Fibroblast of lung (primary cell): ENCODE data around the gene GNA12. TPM values are rescaled to one million over a fixed set of nuclear protein-coding genes. Genes with fewer than 3 reads are reported as not detected.

Experiments
- DNase-seq, 2 donors: peaks; one replicate each; pipeline versions ENCODE4 v3.0.0 to v3.0.0-alpha.2; 2010; ENCODE audit warnings: low read depth in 2 of 2
- H2AFZ ChIP-seq: 2 replicates; pipeline ENCODE4 v1.5.1; 2012; ENCODE audit warnings: low read length, control low read depth, inconsistent platforms
- H3K27ac ChIP-seq: 2 replicates; pipeline ENCODE4 v1.5.1; 2011; ENCODE audit warnings: low read length, control low read depth; ENCODE audit not compliant: insufficient read depth
- H3K27me3 ChIP-seq: 2 replicates; pipeline ENCODE4 v1.5.1; 2011; ENCODE audit warnings: mild to moderate bottlenecking, low read length; ENCODE audit not compliant: control insufficient read depth, insufficient read depth
- H3K36me3 ChIP-seq: 2 replicates; pipeline ENCODE4 v1.5.1; 2011; ENCODE audit warnings: low read length; ENCODE audit not compliant: control insufficient read depth, insufficient read depth
- H3K4me1 ChIP-seq: 2 replicates; pipeline ENCODE4 v1.5.1; 2011; ENCODE audit warnings: low read length; ENCODE audit not compliant: control insufficient read depth, insufficient read depth; ENCODE audit errors: extremely low read depth
- H3K4me2 ChIP-seq: 2 replicates; pipeline ENCODE4 v1.5.1; 2011; ENCODE audit warnings: low read length, control low read depth; ENCODE audit not compliant: insufficient read depth; ENCODE audit errors: extremely low read depth
- H3K4me3 ChIP-seq, 4 experiments: fragments of 200-600 bp in 1 of 4; sonication (generic) in 1 of 4; replicated peaks in 1 of 4; 2 replicates each; pipeline ENCODE4 v1.5.1; 2011 to 2016; ENCODE audit warnings: low read length in 4 of 4, low read depth in 3 of 4, mild to moderate bottlenecking in 3 of 4, control low read depth in 2 of 4, inconsistent platforms in 1 of 4, mixed read lengths in 1 of 4; ENCODE audit not compliant: insufficient read depth in 1 of 4; ENCODE audit errors: control extremely low read depth in 1 of 4
- H3K79me2 ChIP-seq: 2 replicates; pipeline ENCODE4 v1.5.1; 2012; ENCODE audit warnings: mild to moderate bottlenecking, low read length, inconsistent platforms; ENCODE audit not compliant: control insufficient read depth, insufficient read depth
- H3K9ac ChIP-seq: 2 replicates; pipeline ENCODE4 v1.5.1; 2011; ENCODE audit warnings: mild to moderate bottlenecking, low read length, control low read depth; ENCODE audit not compliant: insufficient read depth
- H3K9me3 ChIP-seq: 2 replicates; pipeline ENCODE4 v1.5.1; 2012; ENCODE audit warnings: low read depth, low read length; ENCODE audit not compliant: control insufficient read depth, insufficient read depth
- H4K20me1 ChIP-seq: 2 replicates; pipeline ENCODE4 v1.5.1; 2011; ENCODE audit warnings: low read length; ENCODE audit not compliant: control insufficient read depth, insufficient read depth; ENCODE audit errors: extremely low read depth
- EZH2 ChIP-seq: IDR thresholded peaks from 2 replicates; pipeline ENCODE4 v1.5.1; 2012; ENCODE audit warnings: low read length, control low read depth, mild to moderate bottlenecking; ENCODE audit errors: missing control alignments
- polyA plus RNA-seq, 2 donors: library from polyadenylated mRNA; depleted of rRNA in 1 of 2; stranded (reverse) in 1 of 2; unstranded in 1 of 2; fragments of >200 nt; gene quantifications; 2 replicates each; pipeline ENCODE4 v1.2.1, GENCODE V29; 2011 to 2012; ENCODE audit warnings: missing spikeins in 1 of 2
- total RNA-seq: library from RNA; depleted of rRNA; stranded (reverse); fragments of >200 nt; gene quantifications from 2 replicates; pipeline ENCODE4 v1.2.1, GENCODE V29; 2014
- TF ChIP-seq, protein P1 (sequence below), 2 donors: IDR thresholded peaks in 1 of 2; conservative IDR thresholded peaks in 1 of 2; 1 replicate in 1 of 2; 2 replicates in 1 of 2; pipeline ENCODE4 v1.5.1; 2011 to 2012; ENCODE audit warnings: low read length in 2 of 2, control low read depth in 1 of 2, inconsistent platforms in 1 of 2, low read depth in 1 of 2, mild to moderate bottlenecking in 1 of 2

Gene GNA12
- total and polyA plus RNA-seq, 2 donors (not counting 1 experiment from before 2014, with no cell fraction given) = 36.2 to 137 TPM

DNA sequence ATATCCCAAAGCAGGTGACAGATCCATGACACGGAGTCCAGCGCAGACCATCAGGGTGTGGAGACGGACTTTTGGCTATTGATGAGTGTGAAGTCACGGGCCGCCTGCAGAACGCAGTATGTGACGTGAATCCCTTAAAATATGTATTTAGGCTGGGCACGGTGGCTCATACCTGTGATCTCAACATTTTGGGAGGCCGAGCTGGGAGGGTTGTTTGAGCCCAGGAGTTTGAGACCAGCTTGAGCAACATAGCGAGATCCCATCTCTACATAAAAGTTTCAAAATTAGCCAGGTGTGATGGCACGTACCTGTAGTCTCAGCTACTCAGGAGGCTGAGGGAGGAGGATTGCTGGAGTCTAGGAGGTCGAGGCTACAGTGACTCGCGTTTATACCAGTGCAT is 158.0 kb downstream of the GNA12 start:
- Histone ChIP-seq H3K27me3 (peaks cover 27% of the 10 kb centered on the region), H3K9me3 (no peaks in the 10 kb centered on the region), H3K4me2 (no peak overlapping the region), H4K20me1 (no peaks in the 10 kb centered on the region), H3K36me3 (no peaks in the 10 kb centered on the region), H3K4me3 (no peak overlapping the region), H3K79me2 (no peaks in the 10 kb centered on the region), H3K4me1 (peaks cover 6% of the 10 kb centered on the region), H2AFZ (no peak overlapping the region), H3K9ac (no peak overlapping the region), H3K27ac (no peak overlapping the region)
- TF ChIP-seq, protein P1, sequence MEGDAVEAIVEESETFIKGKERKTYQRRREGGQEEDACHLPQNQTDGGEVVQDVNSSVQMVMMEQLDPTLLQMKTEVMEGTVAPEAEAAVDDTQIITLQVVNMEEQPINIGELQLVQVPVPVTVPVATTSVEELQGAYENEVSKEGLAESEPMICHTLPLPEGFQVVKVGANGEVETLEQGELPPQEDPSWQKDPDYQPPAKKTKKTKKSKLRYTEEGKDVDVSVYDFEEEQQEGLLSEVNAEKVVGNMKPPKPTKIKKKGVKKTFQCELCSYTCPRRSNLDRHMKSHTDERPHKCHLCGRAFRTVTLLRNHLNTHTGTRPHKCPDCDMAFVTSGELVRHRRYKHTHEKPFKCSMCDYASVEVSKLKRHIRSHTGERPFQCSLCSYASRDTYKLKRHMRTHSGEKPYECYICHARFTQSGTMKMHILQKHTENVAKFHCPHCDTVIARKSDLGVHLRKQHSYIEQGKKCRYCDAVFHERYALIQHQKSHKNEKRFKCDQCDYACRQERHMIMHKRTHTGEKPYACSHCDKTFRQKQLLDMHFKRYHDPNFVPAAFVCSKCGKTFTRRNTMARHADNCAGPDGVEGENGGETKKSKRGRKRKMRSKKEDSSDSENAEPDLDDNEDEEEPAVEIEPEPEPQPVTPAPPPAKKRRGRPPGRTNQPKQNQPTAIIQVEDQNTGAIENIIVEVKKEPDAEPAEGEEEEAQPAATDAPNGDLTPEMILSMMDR (conservative IDR thresholded peaks at IDR 0.05 in 1 of 2, IDR thresholded peaks at IDR 0.05 in 1 of 2; ENCODE audit: low read depth in 1 of 2, low read length in 2 of 2) = no peak
- TF ChIP-seq EZH2 = no peak
- DNase-seq = no peak

DNA sequence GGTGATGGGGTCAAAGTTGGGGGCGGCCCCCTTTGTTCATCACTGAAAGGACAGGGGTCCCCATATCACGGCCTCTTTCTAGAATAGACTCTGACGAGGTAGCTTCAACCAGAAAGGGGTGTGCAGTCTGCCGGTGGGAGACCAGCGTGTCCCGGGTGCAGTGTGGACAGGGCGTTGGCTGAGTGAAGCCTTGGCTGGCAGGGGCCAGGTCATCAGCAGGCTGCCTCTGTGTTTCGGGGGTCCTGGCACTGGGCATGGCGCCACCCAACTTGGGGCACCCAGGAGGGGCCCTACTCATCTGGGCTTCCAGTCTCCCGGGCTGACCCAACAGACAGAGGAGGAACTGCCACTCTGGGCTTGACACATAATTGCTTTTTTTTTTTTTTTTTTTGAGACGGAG is 159.6 kb downstream of the GNA12 start:
- Histone ChIP-seq H3K4me1 (peaks cover 6% of the 10 kb centered on the region), H3K79me2 (no peaks in the 10 kb centered on the region)
- no peak for DNase-seq

DNA sequence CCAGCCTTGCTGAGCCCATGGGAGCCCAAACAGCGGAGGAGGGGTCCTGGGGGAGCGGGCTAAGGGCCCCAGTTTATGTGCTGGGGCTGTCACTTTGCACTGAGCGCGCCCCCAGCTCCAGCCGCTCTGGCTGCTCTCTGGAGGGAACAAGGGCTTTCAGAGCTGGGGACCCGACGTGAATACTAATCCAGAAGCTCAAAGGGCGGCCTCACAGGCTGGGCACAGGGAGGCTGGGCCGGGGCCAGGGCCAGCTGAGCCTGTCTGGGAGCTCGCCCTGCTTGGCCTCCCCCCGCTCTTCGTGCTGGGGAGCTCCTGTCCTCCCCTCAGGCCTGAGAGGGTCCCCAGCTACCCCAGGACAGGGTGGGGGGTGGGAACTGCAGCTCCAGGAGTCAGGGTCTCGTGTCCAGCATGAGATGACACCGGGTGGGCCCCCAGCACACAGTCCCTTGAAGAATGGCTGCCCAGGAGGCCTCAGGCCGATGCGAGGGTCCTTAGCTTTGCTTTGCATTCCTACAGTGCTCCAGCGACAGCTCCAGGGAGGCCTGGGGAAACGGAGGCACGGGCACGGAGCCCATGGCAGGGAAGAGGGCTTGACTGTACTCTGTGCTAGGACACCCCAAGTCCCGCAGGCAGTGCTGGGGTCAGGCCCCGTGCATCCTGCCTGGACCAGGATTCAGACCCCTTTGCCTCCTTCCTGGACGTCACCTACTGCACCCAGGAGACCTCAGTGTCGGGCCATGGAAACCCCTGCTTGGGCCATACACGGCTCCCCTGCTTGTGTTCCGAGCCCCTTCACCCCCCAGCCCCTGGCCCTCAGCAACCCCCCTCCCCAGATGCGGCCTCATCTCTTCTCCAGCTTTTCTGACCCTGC is 161.9 kb downstream of the GNA12 start:
- Histone ChIP-seq H3K79me2 (no peaks in the 10 kb centered on the region), H3K27ac (no peak overlapping the region), H3K27me3 (no peaks in the 10 kb centered on the region), H2AFZ (no peak overlapping the region), H3K36me3 (no peaks in the 10 kb centered on the region), H3K9ac (no peak overlapping the region), H3K4me3 (no peak overlapping the region), H3K4me2 (no peak overlapping the region), H4K20me1 (no peaks in the 10 kb centered on the region), H3K9me3 (no peaks in the 10 kb centered on the region), H3K4me1 (no peaks in the 10 kb centered on the region)
- TF ChIP-seq EZH2 = no peak
- TF ChIP-seq, protein P1 (conservative IDR thresholded peaks at IDR 0.05 in 1 of 2, IDR thresholded peaks at IDR 0.05 in 1 of 2; ENCODE audit: low read depth in 1 of 2, low read length in 2 of 2) = no peak
- DNase-seq = no peak

More for the DNA sequence above, 159.6 kb downstream of the GNA12 start:
- Histone ChIP-seq H3K36me3 (no peaks in the 10 kb centered on the region), H2AFZ (no peak overlapping the region), H3K27me3 (peaks cover 18% of the 10 kb centered on the region), H3K4me3 (no peak overlapping the region), H3K9ac (no peak overlapping the region), H4K20me1 (no peaks in the 10 kb centered on the region), H3K27ac (no peak overlapping the region), H3K4me2 (no peak overlapping the region), H3K9me3 (no peaks in the 10 kb centered on the region)
- TF ChIP-seq, protein P1 (conservative IDR thresholded peaks at IDR 0.05 in 1 of 2, IDR thresholded peaks at IDR 0.05 in 1 of 2; ENCODE audit: low read depth in 1 of 2, low read length in 2 of 2) = no peak
- TF ChIP-seq EZH2 = no peak
